T-helper 2 cell treated with Interferon-gamma antibody and Interleukin-4, amounts not matched to agents 100 ng/mL and 5 ng/mL, for 36 hours (primary cell): Measurements from ENCODE around the gene IL37. TPM values are rescaled to one million over a fixed set of nuclear protein-coding genes. Genes with fewer than 3 reads are reported as not detected.

Source experiments
- intact Hi-C: fragments of 100-400 bp; cut with micrococcal nuclease; formaldehyde crosslinking; loops from one replicate; pipeline ENCODE4 v1.15.1; 2023
- total RNA-seq: library from RNA; stranded (reverse); gene quantifications from 2 replicates; pipeline ENCODE4 v1.2.3, GENCODE V29; 2022

IL37 gene, protein sequence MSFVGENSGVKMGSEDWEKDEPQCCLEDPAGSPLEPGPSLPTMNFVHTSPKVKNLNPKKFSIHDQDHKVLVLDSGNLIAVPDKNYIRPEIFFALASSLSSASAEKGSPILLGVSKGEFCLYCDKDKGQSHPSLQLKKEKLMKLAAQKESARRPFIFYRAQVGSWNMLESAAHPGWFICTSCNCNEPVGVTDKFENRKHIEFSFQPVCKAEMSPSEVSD
- not detected in 2 replicates for total RNA-seq

DNA sequence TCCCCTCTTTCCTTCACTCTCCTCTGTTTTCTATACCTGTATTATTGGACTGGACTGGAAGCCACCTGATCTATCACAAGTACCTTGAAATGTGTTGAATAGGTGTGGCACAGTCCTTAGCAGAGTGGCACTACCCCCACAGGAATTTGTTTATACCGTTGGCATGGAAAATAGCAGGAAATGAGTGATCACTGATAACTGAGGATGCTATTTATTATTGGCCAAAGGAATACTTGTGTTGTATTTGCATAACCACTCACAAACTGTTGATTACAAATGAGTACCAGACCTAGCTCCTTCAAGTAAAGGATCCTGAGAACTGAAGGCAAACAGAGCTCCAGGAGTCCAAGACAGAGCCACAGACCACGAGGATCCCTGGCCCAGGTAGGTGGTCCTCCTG is at the start of gene IL37:
Gene IL37 (plus strand): TSS at position 301 of the 400 bp plus-strand sequence. CDS start 1,848 bp downstream, outside the sequence.
- intact Hi-C loops, result no loop called here

DNA sequence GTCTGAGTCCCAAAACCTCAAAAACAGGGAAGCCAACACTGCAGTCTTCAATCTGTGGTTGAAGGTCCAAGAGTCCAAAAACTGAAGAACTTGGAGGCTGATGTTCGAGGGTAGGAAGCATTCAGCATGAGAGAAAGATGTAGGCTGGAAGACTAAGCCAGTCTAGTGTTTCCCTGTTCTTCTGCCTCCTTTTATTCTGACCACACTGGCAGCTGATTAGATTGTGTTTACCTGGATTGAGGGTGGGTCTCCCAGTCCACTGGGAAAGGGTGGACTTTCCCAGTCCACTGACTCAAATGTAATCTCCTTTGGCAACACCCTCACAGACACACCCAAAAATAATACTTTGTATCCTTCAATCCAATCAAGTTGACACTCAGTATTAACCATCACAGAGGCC is 46.9 kb upstream of the IL37 start:
- intact Hi-C loops, result no loop called here

DNA sequence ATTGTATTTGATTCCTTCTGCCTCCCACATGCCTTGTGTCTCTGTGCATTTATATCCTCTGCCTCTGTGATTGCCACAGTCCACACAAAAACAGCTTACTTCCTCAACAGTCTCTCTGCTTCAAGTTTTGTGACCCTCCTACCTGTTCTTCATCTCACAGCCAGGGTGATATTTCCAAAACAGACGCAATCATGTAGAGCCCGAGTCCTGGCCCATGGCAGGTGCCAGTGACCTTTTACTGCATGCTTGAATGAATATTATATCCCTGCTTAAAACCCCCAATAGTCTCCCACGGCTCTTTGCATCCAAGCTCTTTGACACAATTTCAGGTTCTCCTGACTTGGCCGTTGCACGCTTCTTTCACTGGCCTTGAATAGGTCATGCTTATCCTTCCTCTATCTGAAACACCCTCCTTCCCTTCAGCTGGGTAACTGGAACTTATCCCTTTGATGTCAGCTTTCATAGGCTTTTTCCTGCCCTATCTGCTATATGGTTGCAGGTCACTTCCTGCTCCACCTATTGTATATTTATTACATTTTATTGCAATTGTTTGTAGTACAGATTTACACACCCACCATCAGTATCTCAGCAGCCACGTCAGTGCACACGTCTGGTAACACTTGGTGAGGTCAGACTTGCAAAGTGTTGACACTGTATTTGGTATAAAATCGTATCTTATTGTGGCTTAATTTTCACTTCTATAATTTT is 44.7 kb upstream of the IL37 start:
- intact Hi-C loops, result no loop called here

DNA sequence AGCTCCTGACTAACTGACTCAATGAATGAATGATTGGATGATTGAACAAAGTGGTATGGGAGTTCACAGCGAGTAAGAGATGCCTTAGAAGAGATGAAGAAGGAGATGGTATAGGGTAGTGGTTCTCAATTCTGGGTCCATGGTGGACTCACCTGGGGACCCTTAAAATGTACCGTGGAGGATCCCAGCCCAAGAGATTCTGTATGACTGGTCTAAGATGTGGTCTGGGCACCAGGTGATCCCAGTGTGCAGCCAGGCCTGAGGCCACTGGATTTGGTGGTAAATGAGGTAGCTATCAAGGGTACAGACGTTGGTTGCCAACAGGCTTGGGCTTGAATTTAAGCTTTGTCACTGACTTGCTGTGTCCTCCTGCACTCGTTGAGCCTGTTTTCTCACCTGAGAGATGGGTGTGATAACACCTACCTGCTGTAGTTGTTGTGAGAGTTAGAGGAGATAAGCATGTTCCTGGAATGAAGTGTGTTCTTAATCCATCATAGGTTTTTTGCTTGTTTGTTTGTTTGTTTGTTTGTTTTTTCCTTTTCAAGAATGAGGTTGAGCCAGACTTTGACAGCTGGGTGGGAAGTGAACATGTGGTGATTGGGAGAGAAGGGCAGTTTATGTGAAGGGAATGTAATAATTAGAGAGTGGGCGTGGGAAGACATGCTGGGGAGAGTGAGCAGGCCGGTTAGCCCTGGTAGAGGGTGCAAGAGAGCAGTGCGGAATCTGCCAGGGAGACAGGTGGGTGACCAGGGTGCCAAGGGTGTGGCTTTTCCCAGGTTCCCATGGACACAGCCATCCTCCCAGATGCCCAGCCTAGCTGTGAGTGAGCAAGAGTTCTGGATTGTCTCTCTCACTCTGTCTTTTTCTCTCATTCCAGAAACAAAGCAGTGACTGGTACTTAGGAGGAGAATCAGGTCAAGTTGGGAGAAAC is 43.0 kb upstream of the IL37 start:
- intact Hi-C loops, result no loop called here

DNA sequence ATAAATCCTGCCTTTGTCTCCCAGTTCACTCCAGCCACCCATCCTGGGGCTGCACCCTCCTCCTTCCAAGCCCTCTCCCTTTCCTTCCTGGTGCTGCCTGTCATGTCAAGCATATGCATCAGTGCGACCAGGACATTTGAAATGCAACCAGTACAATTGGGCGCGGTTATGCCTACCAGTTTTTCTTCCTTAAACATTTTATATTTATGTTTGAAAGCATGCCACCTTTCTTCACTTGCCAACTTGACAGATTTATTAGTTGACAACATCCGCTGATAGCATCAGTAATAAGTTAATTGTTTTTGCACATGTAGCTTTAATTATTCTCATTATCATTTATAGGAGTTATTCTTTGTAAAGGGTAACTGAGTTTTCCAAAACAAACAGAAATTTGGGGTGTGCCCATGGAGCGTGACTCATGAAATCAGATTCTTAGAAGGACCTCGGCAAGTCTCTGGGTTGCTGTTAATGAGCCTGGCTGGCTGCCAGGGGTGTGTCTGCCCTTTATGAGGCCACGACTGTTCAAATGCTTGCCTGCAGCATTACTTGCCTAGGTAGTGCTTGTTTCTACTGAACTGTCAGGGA is 41.6 kb upstream of the IL37 start:
- intact Hi-C loops, result no loop called here

DNA sequence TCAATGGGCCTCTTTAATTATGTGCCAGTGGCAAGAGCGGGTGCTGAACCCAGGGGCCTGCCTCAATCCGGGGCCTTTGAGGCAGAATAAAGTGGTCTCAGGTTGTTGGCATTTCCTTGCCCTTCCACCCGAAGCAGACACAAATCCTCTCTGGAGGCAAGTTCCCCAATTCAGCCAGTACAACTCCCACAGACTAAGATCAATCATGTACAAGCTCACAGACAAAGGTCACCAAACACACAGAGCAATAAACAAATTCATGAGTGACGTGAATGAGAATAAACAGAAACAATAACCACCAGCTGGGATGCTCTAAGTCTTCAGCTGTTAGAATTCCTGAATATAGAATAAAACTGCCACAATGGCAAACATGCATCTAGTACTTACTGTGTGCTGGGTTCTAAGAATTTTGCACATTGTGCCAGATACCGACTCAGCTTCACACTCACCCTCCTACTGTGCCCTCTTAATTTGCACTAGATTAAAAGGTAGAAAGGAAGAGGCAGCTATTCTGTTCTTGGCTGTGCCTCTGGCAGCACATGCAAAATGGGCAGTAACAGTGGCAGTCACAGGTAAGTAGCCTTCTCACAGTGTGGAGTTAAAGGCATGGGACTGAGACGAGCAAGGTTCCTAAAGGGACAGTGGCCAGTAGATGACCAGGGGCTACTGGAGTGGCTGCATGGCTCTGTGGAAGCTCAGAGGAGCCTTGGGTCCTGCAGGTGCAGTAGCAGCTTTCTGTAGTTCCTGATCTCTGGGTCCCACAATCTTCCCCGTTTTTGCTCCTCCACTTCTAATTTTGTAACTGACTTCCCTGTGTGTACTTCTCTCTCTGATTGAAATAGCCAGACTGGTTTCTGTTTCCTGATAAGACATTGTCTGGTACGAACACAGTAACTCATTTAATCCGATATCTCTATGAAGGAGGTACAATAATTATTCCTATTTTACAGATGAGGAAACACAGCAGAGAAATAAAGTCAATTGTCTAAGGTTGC is 39.8 kb upstream of the IL37 start:
- intact Hi-C loops, result no loop called here

DNA sequence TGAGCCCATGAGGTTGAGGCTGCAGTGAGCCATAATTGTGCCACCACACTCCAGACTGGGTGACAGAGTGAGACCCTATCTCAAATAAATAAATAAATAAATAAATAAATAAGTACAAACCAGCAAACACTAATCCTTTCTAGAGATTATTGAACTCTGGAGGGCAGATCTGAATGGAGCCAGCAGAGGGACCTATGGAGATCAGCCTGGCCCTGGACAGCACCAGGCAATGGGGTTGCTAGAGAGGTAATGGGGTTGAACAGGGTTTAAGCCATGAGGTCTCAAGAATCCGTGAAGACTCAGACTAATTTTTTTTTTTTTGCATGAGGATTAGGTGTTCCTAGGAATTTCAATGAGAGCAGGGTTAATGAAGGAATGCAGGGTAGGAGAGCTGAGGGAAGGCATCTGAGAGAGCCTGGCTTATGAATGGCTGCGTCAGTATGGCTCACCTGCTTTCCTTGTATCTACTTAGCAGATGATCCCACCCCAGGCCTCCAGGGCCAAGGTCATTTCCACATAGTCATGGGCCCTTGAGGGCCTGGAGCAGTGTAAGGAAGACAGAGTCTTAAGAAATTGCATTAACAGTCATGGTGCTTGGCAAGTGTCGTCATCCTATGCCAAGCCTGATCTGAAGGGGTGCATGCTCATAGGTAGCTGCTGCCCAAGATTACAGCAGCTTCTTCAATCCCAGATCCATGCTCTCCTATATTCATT is 34.6 kb upstream of the IL37 start:
- intact Hi-C loops, result no loop called here

DNA sequence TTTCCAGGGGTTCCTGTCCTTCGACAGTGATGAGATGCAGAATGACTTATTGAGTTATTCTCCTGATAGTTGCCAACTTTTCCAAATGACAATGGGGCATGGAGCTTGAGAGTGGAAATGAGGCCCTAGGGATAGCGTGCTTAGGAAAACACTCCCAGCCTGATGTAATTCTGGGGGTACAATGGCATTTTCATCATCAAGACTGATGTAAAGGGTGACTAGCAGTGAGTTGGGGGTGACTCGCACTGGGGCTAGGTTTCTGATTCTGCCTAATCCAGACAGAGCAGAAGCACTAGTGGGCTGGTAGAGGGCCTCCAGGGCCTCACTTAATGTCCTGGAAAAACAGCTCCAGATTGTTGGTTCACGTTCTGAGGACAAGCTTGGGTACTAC is 34.0 kb upstream of the IL37 start:
- intact Hi-C loops, result no loop called here

DNA sequence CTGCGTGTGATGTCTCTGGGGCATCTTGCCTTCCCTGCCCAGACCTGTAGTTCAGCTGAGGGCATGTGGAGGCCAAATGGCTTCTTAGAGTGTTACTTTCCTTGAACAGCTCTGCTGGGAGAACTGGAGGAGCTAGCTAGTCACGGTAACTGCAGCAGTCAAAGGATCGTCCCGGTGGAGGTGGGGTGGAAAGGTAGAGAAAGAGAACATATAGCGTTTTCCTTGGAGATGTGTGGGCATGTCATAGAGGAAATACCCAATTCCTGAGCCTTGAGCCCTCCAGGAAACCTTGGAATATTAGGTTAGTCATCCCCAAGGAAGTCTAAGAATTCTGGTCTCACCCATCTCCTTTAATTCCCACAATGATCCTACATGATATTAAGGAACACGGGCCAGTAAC is 33.5 kb upstream of the IL37 start:
- intact Hi-C loops, result no loop called here

DNA sequence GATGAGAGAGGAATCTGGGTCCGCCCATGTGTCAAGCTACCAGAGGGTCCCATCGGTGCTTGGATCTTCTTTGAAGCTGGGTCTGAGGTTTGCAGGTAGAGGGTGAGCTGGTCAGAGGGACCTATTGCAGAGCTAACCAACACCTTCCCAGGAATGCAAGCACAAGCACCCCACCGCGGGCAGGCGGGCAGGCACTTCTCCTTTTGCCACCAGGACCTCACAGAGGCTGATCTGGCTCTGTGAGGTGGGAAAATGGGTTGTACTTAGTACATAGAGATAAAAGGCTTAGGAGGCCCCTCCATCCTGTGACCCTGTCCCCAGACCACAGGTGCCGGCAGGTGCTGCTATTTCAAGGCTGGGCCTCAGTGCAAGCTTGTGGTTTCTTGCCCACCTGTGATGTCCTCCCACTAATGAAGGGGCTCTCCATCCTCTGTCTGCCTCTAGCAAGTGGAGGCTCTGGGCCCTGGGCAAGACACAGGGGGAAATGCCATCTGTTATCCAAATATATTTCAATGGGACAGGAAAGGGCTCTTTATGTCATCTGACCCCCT is 31.4 kb upstream of the IL37 start:
- intact Hi-C loops, result no loop called here

DNA sequence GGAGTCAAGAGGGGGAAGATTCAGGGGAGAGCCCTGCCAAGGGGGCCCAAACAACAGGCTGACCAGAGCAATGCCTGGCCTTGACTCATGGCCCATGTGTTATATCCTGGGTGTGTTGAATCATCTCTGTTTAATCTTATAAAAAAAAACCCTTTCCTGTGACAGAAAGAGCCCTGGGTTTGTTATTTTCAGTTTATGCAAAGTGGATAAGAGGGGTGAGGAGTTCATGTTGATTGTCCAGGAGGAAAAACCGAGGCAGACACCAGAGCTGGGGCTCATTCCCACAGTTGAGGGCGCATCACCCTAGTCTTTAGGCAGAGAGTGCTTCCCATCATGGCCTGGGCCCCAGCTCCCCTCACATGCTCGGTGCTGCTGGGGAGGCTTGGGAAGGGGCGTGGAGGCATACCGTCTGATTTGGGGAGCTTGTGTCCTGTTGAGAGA is 30.9 kb upstream of the IL37 start:
- intact Hi-C loops, result no loop called here

DNA sequence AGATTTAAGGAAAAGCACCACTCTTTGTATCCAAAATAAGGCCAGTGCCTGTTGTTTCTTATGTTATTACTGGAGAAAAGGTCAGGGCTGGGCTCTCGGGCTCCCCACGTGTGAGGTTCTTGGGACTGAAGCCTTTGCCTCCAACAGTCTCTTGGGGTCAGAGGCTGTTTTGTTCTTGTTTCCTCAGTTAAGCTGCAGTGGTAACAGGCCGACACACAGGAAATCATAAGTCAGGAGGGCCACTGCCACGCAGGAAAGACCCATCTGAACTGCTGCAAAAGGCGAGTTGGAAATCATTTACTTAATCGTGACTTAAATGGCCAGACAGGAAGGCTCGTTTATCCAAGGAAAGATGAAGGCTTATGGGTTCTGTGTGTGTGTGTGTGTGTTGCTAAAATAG is 30.3 kb upstream of the IL37 start:
- intact Hi-C loops, result no loop called here

DNA sequence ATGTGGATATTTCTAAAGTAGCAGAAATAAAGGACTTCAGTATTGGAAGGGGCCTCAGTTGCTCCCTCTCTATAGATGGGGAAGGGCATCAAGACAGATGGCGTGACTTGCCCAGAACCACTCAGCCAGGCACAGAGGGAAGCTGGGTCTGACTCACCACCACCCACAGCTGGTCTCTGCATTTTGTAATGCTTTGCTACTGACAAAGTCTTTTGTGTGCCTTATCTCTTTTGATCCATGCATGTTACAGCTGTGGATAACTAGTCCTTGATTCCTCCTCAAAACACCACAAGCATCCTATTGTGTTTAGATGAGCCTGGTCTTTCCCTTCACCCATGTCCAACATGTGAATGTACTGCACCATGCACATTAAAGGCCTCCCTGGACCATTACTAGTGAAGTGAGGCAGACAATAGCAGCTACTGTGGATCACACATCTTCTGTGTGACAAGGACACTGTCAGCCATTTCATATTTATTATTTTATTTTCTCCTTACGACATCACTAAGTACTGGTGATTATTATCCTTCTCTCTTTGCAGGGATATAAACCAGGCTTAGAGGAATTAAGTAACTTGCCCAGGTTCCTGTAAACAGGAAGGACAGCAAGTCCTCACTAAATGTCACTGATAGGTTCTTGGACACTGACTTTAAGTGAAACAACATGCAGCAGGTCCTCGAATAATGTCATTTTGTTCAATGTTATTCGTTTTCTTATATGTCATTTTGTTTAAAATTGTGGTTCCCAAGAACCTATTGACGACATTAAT is 29.6 kb upstream of the IL37 start:
- intact Hi-C loops, result no loop called here

DNA sequence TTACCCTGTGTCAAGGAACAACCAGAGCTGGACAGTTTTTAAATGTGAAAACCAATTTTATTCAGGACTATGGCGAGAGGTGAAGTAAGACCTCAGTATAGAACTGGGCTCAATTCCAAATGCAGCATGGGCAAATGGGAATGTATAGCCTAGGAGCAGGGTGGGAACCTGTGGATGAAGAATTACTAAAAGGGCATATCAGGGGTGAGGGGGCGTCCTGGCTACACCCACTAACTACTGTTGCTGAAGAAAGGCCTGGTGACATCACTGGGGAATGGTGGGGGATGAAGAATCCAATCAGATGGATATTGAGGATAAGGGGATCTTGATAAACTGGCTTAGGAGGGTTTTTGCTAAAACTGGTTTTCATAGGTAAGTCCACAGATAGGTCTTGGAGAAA is 27.3 kb upstream of the IL37 start:
- intact Hi-C loops, result no loop called here

DNA sequence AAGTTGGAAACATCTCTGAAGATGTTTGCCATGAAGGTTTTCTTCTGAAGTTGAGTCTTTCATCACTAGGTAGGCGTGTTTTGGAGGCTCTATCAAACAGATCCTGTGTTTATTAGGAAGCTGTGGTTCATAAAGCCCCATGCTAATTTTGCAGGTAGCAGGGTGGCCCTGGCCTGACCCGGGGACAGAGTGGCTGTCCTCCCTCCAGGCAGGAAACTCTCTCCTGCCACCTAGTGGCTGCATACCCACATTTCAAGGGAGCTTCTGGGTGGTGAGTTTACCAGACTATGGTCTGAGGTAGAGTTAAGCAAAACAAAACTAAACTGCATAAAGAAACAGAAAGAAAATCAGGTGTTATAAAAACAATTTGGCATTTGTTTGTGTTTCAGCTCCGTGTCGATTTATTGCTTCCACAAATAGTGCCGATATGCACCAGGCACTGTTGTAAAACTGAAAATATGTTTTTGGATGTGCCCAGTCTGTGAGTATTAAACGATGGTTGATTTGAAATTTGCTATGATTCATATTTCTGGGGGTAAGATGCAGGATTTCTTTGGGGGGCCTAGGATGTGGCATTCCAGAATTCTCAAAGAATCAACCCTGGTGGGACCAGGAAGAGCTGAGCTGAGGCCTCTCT is 26.0 kb upstream of the IL37 start:
- intact Hi-C loops, result loop anchor here (1.0 kb wide), 1 partner anchor 136 kb away; no protein-coding TSS in a partner anchor

DNA sequence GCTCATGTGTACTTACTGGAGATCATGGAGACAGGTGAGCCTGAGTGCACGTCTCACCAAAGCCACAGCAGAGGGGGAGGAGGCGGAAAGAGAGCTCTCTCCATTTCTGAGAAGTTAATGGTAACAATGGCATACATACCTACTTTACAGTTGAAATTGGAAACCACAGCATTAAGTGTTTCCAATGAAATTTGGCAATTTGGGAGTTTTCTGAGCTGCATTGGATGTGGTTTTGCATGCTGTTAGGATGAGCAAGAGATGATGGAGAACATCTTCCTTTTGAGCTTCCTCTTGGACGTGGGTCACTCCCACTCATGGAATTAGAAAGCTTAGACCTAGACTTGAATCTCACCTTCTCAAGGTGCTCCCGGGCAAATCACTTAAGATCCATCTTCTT is 25.5 kb upstream of the IL37 start:
- intact Hi-C loops, result loop anchor here (1.0 kb wide), 1 partner anchor 136 kb away; no protein-coding TSS in a partner anchor

DNA sequence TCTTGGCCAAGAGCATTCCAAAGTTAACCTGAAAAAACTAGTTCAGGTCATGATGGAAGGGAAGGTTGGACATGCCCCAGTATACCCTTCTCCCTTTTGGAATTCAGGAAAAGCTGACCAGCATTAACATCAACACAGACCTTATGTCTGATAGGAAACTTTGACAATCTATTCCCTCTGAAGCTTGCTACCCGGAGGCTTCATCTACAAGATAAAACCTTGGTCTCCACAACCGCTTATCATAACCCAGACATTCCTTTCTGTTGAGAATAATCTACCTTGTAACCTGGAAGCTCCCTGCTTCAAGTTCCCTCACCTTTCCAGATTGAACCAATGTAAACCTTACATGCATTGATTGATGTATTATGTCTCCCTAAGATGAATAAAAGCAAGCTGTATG is 24.7 kb upstream of the IL37 start:
- intact Hi-C loops, result no loop called here
